Measurements from ENCODE around the gene ID1. TPM values are rescaled to one million over a fixed set of nuclear protein-coding genes. Genes with fewer than 3 reads are reported as not detected.
A peak's percentile ranks its signal among the peaks of the same experiment; 100 is the strongest.
"Not testable (repeated sequence)": the region's sequence is repeated elsewhere in the genome, so short reads cannot be mapped to it uniquely, and the experiment has no call there.

ID1 gene
- total RNA-seq, 6 donors from 2014 or later = 226 to 911 (median 570) TPM

DNA sequence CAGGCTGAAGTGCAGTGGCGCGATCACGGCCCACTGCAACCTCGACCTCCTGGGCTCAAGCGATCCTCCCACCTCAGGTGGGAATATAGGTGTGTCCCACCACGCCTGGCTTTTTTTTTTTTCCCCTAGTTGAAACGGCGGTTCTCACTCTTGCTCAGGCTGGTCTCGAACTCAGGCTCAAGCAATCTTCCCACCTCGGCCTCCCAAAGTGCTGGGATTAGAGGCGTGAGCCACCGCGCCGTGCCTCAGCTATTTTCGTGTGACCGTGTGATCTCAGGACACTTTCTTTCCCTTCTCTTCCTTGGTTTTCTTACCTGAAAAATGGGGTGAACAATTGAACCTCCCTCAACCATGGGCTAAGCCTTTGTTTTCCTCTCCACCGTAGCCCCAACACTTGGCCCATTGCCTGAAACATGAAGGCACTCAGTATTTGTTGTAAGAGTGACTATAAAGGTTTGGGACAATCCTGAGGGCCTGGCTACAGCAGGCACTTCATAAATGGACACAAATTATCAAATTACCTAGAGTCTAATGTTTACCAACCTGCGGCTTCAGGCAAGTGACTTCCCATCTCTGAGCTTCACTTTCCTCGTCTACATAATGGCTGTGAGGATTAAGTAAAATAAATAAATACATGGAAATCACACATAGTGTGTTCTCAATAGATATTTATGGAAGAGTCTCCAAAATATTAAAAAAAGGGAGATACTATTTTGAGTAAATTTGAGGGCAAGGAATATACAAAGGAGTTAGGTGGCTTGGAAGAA, 31.4 kb upstream of the ID1 start:
- TF ChIP-seq POLR2A (IDR thresholded peaks at IDR 0.05) (no peak), EP300 (IDR thresholded peaks at IDR 0.05) (peak in 1 of 4 donors; percentile 24), POLR2AphosphoS5 (IDR thresholded peaks at IDR 0.05) (peak in 1 of 2 donors; percentile 6)
- TF ChIP-seq, protein P1, sequence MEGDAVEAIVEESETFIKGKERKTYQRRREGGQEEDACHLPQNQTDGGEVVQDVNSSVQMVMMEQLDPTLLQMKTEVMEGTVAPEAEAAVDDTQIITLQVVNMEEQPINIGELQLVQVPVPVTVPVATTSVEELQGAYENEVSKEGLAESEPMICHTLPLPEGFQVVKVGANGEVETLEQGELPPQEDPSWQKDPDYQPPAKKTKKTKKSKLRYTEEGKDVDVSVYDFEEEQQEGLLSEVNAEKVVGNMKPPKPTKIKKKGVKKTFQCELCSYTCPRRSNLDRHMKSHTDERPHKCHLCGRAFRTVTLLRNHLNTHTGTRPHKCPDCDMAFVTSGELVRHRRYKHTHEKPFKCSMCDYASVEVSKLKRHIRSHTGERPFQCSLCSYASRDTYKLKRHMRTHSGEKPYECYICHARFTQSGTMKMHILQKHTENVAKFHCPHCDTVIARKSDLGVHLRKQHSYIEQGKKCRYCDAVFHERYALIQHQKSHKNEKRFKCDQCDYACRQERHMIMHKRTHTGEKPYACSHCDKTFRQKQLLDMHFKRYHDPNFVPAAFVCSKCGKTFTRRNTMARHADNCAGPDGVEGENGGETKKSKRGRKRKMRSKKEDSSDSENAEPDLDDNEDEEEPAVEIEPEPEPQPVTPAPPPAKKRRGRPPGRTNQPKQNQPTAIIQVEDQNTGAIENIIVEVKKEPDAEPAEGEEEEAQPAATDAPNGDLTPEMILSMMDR (IDR thresholded peaks at IDR 0.05) = no peak
- Histone ChIP-seq H3K36me3 (peaks cover 0 to 10% (median 0%) of the 10 kb centered on the region in 4 donors), H3K27me3 (no peaks in the 10 kb centered on the region), H3K4me3 (peak overlapping the region; percentile 32 to 58 (median 50)), H3K9me3 (no peaks in the 10 kb centered on the region), H3K4me1 (peaks cover 34 to 53% (median 45%) of the 10 kb centered on the region in 4 donors), H3K27ac (peak overlapping the region; percentile 89 to 97 (median 92))
- peak in 1 of 2 donors; percentile 46 for DNase-seq
- no peak for ATAC-seq (ENCODE audit: low FRiP score in 2 of 2)
- 27 to 40% methylated on average over 19 of the region's 19 CpGs for WGBS, 2 donors

DNA sequence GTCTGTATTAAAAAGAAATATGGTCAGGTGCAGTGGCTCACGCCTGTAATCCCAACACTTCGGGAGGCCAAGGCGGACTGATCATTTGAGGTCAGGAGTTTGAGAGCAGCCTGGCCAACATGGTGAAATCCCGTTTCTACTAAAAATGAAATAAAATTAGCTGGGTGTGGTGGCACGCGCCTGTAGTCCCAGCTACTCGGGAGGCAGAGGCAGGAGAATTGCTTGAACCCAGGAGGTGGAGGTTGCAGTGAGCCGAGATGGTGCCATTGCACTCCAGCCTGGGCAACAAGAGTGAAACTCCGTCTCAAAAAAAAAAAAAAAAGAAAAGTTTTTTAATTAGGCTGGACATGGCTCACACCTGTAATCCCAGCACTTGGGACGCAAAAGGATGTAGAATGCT, 30.1 kb upstream of the ID1 start:
- ATAC-seq (ENCODE audit: low FRiP score in 2 of 2); H3K36me3 ChIP-seq; DNase-seq; H3K9me3 ChIP-seq; H3K27me3 ChIP-seq; H3K4me3 ChIP-seq: not testable (repeated sequence)
- peaks cover 22 to 41% (median 34%) of the 10 kb centered on the region in 4 donors for H3K4me1 ChIP-seq
- peak overlapping the region in 2 of 4 donors; percentile 89 to 94 for H3K27ac ChIP-seq
- 96 to 99% methylated on average over 10 of the region's 10 CpGs for WGBS, 2 donors

DNA sequence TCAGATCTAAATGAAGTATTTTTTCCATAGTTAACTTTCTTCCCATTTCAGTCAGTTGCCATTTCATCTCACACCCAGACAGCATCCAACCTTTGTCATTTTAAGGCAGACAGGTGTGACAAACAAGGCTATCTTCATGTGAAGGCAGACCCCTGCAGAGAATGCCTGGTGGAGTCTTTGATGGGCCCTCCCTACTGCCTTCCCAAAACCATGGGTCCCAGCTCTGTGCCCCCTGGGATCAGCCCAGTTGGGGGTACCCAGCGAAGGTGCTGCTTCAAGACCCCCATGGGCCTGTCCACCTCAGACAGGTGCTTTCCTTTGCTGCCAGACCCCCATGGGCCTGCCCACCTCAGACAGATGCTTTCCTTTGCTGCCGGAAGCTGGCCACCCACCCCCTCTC, 28.3 kb upstream of the ID1 start:
- DNase-seq = no peak
- Histone ChIP-seq H3K27me3 (no peaks in the 10 kb centered on the region), H3K4me3 (no peak overlapping the region), H3K9me3 (no peaks in the 10 kb centered on the region), H3K27ac (no peak overlapping the region), H3K4me1 (peaks cover 19 to 24% (median 21%) of the 10 kb centered on the region in 4 donors), H3K36me3 (no peaks in the 10 kb centered on the region)
- no peak for TF ChIP-seq POLR2AphosphoS5 (IDR thresholded peaks at IDR 0.05)
- TF ChIP-seq EP300 (IDR thresholded peaks at IDR 0.05) = no peak
- TF ChIP-seq POLR2A (IDR thresholded peaks at IDR 0.05) = no peak
- TF ChIP-seq, protein P1 (IDR thresholded peaks at IDR 0.05) = no peak
- WGBS, 2 donors = 80 to 96% methylated on average over 2 of the region's 2 CpGs
- no peak for ATAC-seq (ENCODE audit: low FRiP score in 2 of 2)

DNA sequence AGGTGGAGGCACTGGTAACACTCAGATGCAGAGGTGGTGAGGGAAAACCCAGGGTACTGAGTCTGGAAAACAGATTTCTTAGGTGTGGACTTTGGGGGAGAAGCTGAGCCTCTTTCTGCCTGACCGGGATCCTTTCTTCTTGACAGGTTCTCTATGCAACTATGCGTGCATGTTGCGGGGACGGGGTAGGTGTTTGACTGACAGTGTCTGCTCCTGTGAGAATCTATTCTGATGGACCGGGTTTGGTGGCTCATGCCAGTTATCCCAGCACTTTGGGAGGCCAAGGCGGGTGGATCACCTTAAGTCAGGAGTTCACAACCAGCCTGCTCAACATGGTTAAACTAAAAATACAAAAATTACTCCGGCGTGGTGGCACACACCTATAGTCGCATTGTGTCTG, 27.9 kb upstream of the ID1 start:
- WGBS, 2 donors = 92 to 94% methylated on average over 9 of the region's 9 CpGs
- Histone ChIP-seq H3K36me3 (no peaks in the 10 kb centered on the region), H3K9me3 (no peaks in the 10 kb centered on the region)

DNA sequence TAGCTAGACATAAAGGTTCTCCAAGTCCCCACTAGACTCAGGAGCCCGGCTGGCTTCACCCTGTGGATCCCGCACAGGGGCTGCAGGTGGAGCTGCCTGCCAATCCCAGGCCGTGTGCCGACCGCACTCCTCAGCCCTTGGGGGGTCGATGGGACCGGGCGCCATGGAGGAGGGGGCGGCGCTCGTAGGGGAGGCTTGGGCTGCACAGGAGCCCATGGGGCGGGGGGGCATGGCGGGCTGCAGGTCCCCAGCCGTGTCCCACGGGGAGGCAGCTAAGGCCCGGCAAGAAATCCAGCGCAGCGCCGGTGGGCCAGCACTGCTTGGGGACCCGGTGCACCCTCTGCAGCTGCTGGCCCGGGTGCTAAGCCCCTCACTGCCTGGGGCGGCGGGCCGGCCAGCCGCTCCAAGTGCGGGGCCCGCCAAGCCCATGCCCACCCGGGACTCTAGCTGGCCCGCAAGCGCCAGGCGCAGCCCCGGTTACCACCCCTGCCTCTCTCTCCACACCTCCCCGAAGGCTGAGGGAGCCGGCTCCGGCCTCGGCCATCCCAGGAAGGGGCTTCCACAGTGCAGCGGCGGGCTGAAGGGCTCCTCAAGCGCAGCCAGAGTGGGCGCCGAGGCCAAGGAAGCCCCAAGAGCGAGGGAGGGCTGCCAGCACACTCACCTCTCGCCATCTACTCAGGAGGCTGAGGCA, 26.5 kb upstream of the ID1 start:
- ATAC-seq (ENCODE audit: low FRiP score in 2 of 2) (no peak), DNase-seq (peak in 1 of 2 donors; percentile 83)
- H3K4me1 ChIP-seq = peaks cover 7 to 10% (median 8%) of the 10 kb centered on the region in 4 donors
- no peak overlapping the region for H3K27ac ChIP-seq
- no peaks in the 10 kb centered on the region for H3K9me3 ChIP-seq
- no peaks in the 10 kb centered on the region for H3K27me3 ChIP-seq
- TF ChIP-seq EP300 (IDR thresholded peaks at IDR 0.05) = no peak
- no peak for TF ChIP-seq POLR2A (IDR thresholded peaks at IDR 0.05)
- TF ChIP-seq, protein P1 (IDR thresholded peaks at IDR 0.05) = no peak
- TF ChIP-seq POLR2AphosphoS5 (IDR thresholded peaks at IDR 0.05) = no peak
- no peaks in the 10 kb centered on the region for H3K36me3 ChIP-seq
- 91 to 96% methylated on average over 12 to 13 of the region's 43 CpGs for WGBS, 2 donors
- no peak overlapping the region for H3K4me3 ChIP-seq

More for the DNA sequence above, 27.9 kb upstream of the ID1 start:
- no peak overlapping the region for H3K27ac ChIP-seq
- H3K4me3 ChIP-seq = no peak overlapping the region
- H3K27me3 ChIP-seq = no peaks in the 10 kb centered on the region
- ATAC-seq (ENCODE audit: low FRiP score in 2 of 2) (no peak), DNase-seq (no peak)
- H3K4me1 ChIP-seq = peaks cover 14 to 20% (median 17%) of the 10 kb centered on the region in 4 donors
- no peak for TF ChIP-seq POLR2A (IDR thresholded peaks at IDR 0.05)
- no peak for TF ChIP-seq EP300 (IDR thresholded peaks at IDR 0.05)
- TF ChIP-seq, protein P1 (IDR thresholded peaks at IDR 0.05) = no peak
- no peak for TF ChIP-seq POLR2AphosphoS5 (IDR thresholded peaks at IDR 0.05)
